HuH-7 (cell line): ENCODE data around the gene BABAM1.
"Not testable (repeated sequence)": the region's sequence is repeated elsewhere in the genome, so short reads cannot be mapped to it uniquely, and the experiment has no call there.

ENCODE experiments used
- DNase-seq: peaks from one replicate; pipeline ENCODE4 v3.0.0; 2011; ENCODE audit warnings: low spot score

BABAM1 gene

DNA sequence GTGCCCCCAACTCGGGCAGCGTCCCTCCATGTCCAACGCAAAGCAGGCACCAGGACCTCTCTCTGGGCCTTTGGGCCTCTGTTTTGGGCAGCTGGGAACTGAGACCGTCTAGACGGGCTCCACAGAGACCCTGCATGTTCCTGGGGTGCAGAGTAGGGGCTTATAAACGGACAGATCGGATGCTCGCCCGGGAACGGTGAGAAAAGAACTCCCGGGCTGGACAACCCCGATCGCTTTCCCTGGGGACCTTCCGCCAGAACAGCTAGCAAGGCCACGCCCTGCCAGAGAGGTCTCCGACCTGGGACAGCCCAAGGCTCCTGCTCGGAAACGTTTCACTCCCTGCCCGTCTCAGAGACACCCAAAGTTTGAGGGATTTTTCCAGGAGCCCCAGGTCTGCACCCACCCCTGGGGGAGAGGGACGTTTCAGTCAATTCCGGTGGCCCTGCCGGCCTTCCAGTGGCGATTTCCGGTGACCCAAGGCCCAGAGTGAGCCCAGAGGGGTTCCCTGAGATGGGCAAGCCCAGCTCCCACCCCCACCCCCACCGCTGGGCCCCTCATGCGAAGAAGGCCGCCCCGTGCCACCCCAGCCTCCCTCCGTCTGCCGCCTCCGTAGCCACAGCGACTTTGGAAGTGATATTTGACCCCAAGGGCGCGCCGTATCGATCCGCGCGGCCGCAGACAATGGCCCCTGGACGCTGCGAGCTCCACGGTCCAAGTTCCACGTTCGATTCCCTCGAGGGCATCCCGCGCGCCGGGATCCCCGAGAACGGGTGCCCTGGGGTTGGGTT is 23.2 kb upstream of the BABAM1 start:
- DNase-seq = no peak

- DNase-seq = no peak
Measured at GRCh38 chr19:17244618-17245534, 22.4 kb upstream of the BABAM1 start.

GRCh38 chr19:17245535-17245984 is 21.7 kb upstream of the BABAM1 start, which contains the start of gene NR2F6:
Gene NR2F6, minus strand, starts transcription at chr19:17245919. Its CDS starts 699 bp downstream, at chr19:17245220.
- no peak for DNase-seq

DNA sequence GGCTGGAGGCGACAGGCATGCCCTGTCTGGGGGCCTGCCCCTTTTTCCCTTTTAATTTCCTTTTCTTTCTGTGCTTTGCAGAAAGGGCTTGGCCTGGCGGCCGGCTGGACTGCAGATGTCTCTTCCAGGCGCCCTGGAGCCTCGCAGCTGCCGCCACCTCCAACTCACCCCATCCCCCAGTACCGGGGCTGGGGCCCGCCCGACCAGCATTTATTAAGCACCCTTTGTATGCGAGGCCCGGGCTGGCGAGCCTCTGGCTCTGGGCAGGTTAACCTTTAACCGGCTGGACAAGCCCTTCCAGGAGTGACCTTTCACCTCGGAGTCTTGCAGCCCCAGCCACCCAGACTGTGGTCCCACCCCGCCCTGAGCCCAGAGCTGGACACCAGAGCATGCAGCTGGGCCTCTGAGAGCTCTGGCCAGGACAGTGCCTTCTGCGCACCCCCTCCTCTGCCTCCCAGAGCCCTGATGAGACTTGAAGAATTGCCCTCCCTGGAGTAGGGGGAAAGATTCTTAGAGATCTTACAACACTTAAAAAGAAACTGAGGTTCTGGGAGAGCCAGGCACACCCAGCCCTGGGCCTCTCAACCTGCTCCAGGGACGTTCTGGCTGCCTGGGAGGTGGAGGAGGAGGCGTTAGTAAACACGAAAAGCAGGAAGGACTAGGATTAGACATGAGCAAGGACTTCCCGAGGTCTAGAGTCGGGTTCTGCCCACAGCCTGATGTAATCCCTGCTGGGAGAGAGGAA is 20.4 kb upstream of the BABAM1 start:
- DNase-seq = peak; percentile 70

DNA sequence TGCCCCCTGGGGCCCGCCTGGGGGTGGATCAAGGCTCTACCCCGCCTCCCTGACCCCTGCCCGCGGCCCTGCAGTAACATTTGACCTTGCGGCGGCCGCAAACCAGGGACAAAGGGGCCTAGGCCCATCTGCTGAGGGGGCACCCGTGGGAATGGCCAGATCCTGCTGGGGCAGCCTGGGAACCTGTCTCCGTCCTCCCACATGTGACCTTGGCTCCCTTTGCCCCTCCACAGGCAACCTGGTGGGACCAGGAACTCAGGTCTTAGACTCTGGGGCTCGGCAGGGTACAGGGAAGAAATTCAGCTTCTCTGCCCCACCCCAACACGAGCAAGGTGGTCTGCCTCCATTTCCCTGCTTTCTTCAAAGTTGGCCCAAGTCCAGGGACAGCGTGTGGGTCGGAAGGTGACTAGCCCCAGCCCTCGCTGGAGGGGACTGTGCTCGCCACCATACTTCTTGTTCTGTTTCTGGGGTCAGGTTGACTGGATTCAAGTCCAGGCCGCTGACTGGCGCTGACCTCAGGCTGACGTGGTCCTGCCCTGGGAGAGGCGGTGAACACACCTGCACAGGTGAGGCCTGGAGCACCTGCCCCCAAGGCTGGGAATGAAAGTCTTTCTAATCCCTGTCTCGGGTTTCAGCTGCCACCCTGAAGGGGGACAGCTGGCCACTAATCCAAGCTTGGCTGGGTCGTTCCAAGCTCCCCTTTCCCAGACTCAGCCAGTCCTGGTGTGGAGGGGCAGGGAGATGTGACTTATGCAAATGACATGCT is 19.0 kb upstream of the BABAM1 start:
- DNase-seq = peak; percentile 65

DNA sequence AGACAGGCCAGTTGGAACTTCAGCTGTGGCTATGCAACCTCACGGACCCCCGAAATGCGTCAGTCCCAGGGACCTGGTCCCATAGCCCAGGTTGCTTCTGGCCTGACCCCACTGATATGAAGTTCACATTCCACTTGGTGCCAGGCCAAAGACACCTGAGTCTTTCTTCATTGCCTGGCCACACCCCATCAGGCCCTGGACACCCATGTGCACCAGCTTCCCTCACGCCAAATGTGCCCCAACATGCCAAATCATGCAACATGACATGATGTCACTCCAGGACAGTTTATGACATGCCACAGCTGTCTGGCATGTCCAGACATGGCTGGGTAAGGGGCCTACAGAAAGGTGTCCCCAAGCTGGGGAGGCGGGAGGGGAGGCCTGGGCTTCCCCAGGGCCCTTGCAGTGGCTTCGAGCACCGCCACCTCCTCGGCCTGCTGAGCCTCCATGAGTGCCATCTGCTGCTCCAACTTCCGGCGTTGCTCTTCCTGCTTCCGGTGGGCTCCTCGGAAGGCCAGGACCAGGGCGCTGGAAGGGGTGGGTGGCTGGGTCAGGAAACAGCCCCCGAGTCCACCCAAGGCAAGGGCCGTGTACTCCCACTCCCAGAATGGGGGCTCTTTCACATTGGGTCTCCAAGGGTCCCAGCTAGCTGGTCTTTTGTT is 17.2 kb upstream of the BABAM1 start:
- DNase-seq = no peak

- no peak for DNase-seq
Measured at GRCh38 chr19:17254636-17255035, 12.6 kb upstream of the BABAM1 start.

DNA sequence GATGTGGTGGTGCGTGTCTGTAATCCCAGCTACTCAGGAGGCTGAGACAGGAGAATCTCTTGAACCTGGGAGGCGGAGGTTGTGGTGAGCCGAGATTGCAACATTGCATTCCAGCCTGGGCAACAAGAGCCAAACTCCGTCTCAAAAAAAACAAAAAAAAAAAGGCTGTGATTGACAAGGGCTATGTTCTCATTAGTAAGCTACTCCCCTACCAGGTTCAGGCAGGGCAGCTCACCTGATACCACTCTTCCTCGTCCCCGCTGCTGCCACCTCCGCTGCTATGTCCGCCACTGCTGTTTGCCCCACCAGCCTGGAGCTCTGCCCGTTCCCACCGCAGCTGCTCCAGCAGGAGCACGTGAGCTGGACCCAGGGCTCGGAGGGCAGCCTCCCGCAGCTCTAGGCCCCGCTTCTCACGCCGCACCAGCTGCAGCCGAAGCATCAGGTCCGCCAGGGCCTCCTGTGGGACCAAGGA is 12.1 kb upstream of the BABAM1 start:
- no peak for DNase-seq

- DNase-seq = no peak
Measured at GRCh38 chr19:17256130-17256529, 11.1 kb upstream of the BABAM1 start.

GRCh38 chr19:17259118-17259780 is 8.0 kb upstream of the BABAM1 start:
- no peak for DNase-seq

DNA sequence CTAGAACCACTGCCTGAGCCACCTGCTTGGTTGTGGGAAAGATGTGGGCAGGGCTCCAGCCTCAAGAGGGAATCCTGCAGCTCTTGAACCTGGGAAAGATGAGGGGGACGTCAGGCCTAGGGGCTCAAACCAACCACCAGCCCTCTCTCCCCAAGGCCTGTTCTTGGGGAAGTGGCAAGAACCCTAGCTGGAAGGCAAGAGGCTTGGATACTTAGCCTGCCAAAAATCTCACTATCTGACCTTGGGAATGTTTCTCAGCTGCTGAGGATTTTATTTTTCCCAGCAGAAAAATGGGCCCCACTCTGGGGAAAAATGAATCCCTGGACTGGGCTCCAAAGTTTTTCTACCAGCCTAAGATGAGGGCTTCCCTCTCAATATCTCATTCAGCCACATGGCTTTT is 7.3 kb upstream of the BABAM1 start:
- no peak for DNase-seq

DNA sequence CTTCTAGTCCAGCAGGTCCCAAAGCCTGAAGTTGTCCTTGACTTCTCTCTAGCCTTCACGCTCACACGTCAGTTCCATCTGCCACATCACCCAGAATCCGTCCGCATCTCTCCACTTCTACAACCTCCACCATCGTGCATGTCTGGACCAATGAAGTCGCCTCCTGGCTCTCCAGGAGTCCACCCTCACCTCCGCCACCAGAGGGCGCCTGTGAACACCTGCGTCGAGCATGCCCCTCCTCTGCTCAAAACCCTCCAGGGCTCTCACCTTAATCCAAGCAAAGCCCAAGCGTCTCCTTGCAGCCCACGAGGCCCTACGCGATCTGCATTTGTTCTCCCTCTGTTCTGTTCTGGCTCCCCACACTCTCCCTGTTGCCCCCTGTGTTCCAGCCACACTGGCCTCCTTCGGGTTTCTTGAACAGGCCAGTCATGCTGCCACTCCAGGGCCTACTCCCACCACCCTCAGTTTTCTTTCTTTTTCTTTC is 6.4 kb upstream of the BABAM1 start:
- DNase-seq = peak; percentile 93

DNA sequence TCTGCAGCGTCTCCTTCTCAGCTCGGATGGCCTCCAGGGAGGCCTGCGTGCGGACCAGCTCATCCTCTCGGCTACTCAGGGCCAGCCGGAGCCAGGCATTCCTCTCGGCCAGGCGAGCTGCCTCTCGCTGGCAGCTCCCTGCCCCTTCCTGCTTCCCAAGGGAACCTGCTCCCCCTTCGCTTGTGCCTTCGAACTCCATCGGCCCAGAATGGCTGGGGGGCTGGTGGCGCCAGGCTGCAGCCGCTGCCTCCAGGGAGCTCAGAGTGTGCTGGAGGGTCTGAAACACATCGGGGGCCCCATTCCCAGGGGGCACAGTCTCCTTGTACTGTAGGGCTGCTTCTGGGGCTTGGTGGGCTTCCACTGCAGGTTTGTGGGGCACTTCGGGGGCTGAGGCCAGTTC is 4.7 kb upstream of the BABAM1 start:
- no peak for DNase-seq

- no peak for DNase-seq
Measured at GRCh38 chr19:17263712-17264640, 3.3 kb upstream of the BABAM1 start.

DNA sequence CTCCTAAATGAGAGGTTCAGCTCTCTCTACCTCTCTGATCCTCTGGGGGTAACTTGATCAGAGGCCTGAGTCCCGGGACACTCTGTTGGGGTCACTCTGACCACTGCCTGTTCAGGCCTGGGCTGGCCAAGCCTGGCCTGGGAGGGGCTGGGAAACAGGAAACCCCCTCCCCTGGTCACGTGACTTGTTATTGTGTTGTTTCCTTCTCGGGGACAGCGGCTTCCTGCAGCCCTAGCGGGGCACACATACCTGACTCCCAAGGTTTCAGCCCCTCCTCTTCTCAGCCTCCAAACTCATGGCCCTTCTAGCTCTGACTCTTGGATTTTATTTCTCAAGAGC is 2.6 kb upstream of the BABAM1 start, which contains the start of gene USHBP1:
Gene USHBP1 (minus strand): TSS at position 105 of the 339 bp plus-strand sequence. CDS start 446 bp downstream, outside the sequence.
- no peak for DNase-seq

DNA sequence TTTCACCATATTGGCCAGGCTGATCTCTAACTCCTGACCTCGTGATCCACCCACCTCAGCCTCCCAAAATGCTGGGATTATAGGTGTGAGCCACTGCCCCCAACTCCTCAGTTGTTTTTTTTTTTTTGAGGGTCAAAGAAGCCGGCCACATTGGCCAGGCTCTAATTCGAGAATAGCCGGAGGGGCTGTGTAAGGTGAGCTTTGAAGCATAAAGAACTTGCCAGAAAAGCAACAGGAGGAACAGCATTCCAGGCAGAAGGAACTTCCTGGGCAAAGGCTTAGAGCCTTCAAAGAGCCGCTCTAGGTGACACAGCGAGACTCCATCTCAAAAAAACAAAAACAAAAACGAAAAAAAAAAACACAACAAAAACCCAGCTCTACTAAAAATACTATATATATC is 1.2 kb upstream of the BABAM1 start:
- DNase-seq = no peak

DNA sequence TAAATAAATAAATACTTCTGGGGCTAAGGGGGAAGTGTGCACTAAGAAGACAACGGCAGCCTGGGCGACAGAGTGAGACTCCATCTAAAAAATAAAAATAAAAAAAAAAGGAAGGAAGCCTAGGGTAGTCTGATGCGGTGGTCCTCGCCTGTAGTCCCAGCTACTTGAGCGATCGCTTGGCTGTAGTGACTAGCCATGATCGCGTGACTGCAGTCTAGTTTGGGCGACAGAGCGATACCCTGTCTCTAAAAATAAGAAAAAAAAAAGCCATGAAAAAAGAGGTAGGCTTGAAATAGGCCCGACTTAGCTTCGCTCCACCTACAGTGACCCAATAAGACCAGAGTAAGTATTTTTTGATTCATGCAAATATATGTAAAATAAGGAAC is 661 bp upstream of the BABAM1 start:
- no peak for DNase-seq

- DNase-seq = no peak
Measured at GRCh38 chr19:17268754-17269153, 1.5 kb downstream of the BABAM1 start.

DNA sequence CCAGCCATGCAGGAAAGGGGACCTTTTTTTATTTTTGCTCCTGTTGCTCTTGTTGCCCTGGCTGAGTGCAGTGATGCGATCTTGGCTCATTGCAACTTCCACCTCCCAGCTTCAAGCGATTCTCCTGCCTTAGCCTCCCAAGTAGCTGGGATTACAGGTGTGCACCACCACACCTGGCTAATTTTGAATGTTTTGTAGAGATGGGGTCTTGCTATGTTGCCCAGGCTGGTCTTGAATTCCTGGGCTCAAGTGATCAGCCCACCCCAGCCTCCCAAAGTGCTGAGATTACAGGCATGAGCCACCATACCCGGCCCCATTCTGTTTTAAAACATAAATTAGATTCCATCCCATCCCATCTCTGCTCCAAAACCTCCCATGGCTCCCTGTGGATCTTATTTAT is 7.6 kb downstream of the BABAM1 start:
- DNase-seq = not testable (repeated sequence)
